HL-60/S4 (cell line): ENCODE measurements around the gene NUDT7.

Source experiments
- in situ Hi-C: fragments of 300-500 bp; cut with MboI; formaldehyde crosslinking; loops from 2 replicates; pipeline ENCODE4 v1.14.3; 2022; ENCODE audit warnings: low sequenced_read_pairs

NUDT7 gene

GRCh38 chr16:77722309-77723107 lies at the start of gene NUDT7:
Gene NUDT7, plus strand, starts transcription at chr16:77722514. Its CDS starts 69 bp downstream, at chr16:77722583.
- in situ Hi-C loops = no loop called here

GRCh38 chr16:77674888-77675287 lies 47.4 kb upstream of the NUDT7 start:
- in situ Hi-C loops = loop anchor here (5.0 kb wide), 1 partner anchor 297 kb away; no protein-coding TSS in a partner anchor

- in situ Hi-C loops = loop anchor here (5.0 kb wide), 1 partner anchor 297 kb away; no protein-coding TSS in a partner anchor
Observed at GRCh38 chr16:77675464-77676324, 46.6 kb upstream of the NUDT7 start.

- in situ Hi-C loops = loop anchor here (5.0 kb wide), 1 partner anchor 295 kb away; no protein-coding TSS in a partner anchor
Observed at GRCh38 chr16:77677129-77677528, 45.2 kb upstream of the NUDT7 start.

GRCh38 chr16:77679391-77679790 lies 42.9 kb upstream of the NUDT7 start:
- in situ Hi-C loops = loop anchor here (5.0 kb wide), 1 partner anchor 293 kb away; no protein-coding TSS in a partner anchor

- in situ Hi-C loops = loop anchor here (5.0 kb wide), 1 partner anchor 292 kb away; no protein-coding TSS in a partner anchor
Observed at GRCh38 chr16:77679901-77680300, 42.4 kb upstream of the NUDT7 start.

- in situ Hi-C loops = no loop called here
Observed at GRCh38 chr16:77680496-77680895, 41.8 kb upstream of the NUDT7 start.

GRCh38 chr16:77682586-77682985 lies 39.7 kb upstream of the NUDT7 start:
- in situ Hi-C loops = no loop called here

- in situ Hi-C loops = no loop called here
Observed at GRCh38 chr16:77683397-77684180, 38.7 kb upstream of the NUDT7 start.

- in situ Hi-C loops = no loop called here
Observed at GRCh38 chr16:77684181-77684526, 38.2 kb upstream of the NUDT7 start.

GRCh38 chr16:77686385-77686784 lies 35.9 kb upstream of the NUDT7 start:
- in situ Hi-C loops = no loop called here

GRCh38 chr16:77689971-77690370 lies 32.3 kb upstream of the NUDT7 start:
- in situ Hi-C loops = no loop called here

- in situ Hi-C loops = no loop called here
Observed at GRCh38 chr16:77690416-77690815, 31.9 kb upstream of the NUDT7 start.

- in situ Hi-C loops = no loop called here
Observed at GRCh38 chr16:77692612-77693011, 29.7 kb upstream of the NUDT7 start.

GRCh38 chr16:77696149-77696548 lies 26.2 kb upstream of the NUDT7 start:
- in situ Hi-C loops = no loop called here

GRCh38 chr16:77700846-77701245 lies 21.5 kb upstream of the NUDT7 start:
- in situ Hi-C loops = no loop called here

GRCh38 chr16:77705351-77705750 lies 17.0 kb upstream of the NUDT7 start:
- in situ Hi-C loops = no loop called here

- in situ Hi-C loops = no loop called here
Observed at GRCh38 chr16:77711179-77711578, 11.1 kb upstream of the NUDT7 start.

- in situ Hi-C loops = no loop called here
Observed at GRCh38 chr16:77711775-77712174, 10.5 kb upstream of the NUDT7 start.

- in situ Hi-C loops = no loop called here
Observed at GRCh38 chr16:77715145-77715544, 7.2 kb upstream of the NUDT7 start.

- in situ Hi-C loops = no loop called here
Observed at GRCh38 chr16:77721752-77722308, 484 bp upstream of the NUDT7 start.
